ENCODE results near the gene KNCN. TPM values are rescaled to one million over a fixed set of nuclear protein-coding genes. Genes with fewer than 3 reads are reported as not detected.

The KNCN gene
- total RNA-seq, 4 donors from 2014 or later = not detected

GRCh38 chr1:46516200-46516950 lies 35.1 kb downstream of the KNCN start:
- Histone ChIP-seq H3K4me3 (no peak overlapping the region), H3K4me1 (no peaks in the 10 kb centered on the region), H3K36me3 (no peaks in the 10 kb centered on the region), H3K27me3 (no peaks in the 10 kb centered on the region), H3K9me3 (no peaks in the 10 kb centered on the region), H3K27ac (no peak overlapping the region)
- intact Hi-C loops (cut with DNase I; ENCODE audit: low total_unique reads) = no loop called here
- TF ChIP-seq POLR2A (IDR thresholded peaks at IDR 0.05) (no peak), CTCF (IDR thresholded peaks at IDR 0.05) (no peak)
- no peak for DNase-seq

DNA sequence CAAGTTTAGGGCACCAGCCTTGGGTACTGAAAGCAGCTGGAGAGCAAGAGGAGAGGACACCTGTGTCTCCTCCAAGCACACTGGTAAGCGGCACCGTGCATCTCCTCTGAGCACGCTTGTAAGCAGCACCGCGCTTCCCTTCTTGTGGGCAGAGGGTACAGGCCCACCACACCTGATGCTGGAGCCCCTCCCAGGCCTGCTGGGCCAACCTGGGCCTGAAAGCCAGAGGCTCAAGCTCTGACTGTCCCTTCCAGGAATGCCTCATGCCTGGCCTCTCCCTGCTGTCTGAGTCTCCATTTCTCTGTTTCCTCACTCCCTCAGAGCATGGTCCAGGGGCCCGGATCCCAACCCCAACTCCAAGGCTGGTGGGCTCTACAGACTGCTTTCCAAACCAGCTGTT lies 35.9 kb downstream of the KNCN start:
- TF ChIP-seq POLR2A (IDR thresholded peaks at IDR 0.05) (no peak), CTCF (IDR thresholded peaks at IDR 0.05) (no peak)
- Histone ChIP-seq H3K4me3 (no peak overlapping the region), H3K4me1 (no peaks in the 10 kb centered on the region), H3K27ac (no peak overlapping the region), H3K9me3 (no peaks in the 10 kb centered on the region), H3K36me3 (no peaks in the 10 kb centered on the region), H3K27me3 (no peaks in the 10 kb centered on the region)
- intact Hi-C loops (cut with DNase I; ENCODE audit: low total_unique reads) = no loop called here
- no peak for DNase-seq

- no peaks in the 10 kb centered on the region for H3K27me3 ChIP-seq
- no peak overlapping the region for H3K27ac ChIP-seq
- H3K4me1 ChIP-seq = no peaks in the 10 kb centered on the region
- intact Hi-C loops (cut with DNase I; ENCODE audit: low total_unique reads) = no loop called here
- no peak overlapping the region for H3K4me3 ChIP-seq
- H3K9me3 ChIP-seq = no peaks in the 10 kb centered on the region
- no peak for DNase-seq
- TF ChIP-seq CTCF (IDR thresholded peaks at IDR 0.05) = no peak
- no peak for TF ChIP-seq POLR2A (IDR thresholded peaks at IDR 0.05)
- no peaks in the 10 kb centered on the region for H3K36me3 ChIP-seq
Measured at GRCh38 chr1:46513536-46513935, 37.9 kb downstream of the KNCN start.

DNA sequence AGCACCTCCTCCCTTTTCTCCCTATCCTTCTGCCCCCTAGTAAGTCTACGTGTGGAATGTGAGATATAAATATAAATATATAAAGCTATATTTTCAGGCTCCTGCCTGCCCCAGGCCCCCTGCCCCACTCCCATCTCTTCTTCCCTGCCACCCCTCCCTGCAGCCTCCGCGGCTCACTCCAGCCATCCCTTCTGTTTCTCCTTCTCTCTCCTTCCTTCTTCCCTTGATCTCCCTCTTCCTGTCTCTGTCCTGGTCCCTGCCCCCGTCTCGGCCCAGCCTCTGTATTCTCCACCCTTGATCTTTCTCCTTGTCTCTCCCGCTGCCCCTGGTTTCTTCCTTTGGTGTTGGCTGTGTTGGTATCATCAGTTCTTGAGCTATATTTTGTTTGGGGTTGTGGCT lies 38.7 kb downstream of the KNCN start:
- no peaks in the 10 kb centered on the region for H3K27me3 ChIP-seq
- TF ChIP-seq CTCF (IDR thresholded peaks at IDR 0.05) = no peak
- no peak for TF ChIP-seq POLR2A (IDR thresholded peaks at IDR 0.05)
- H3K4me3 ChIP-seq = no peak overlapping the region
- intact Hi-C loops (cut with DNase I; ENCODE audit: low total_unique reads) = no loop called here
- no peak for DNase-seq
- no peak overlapping the region for H3K27ac ChIP-seq
- no peaks in the 10 kb centered on the region for H3K4me1 ChIP-seq
- no peaks in the 10 kb centered on the region for H3K36me3 ChIP-seq
- no peaks in the 10 kb centered on the region for H3K9me3 ChIP-seq

DNA sequence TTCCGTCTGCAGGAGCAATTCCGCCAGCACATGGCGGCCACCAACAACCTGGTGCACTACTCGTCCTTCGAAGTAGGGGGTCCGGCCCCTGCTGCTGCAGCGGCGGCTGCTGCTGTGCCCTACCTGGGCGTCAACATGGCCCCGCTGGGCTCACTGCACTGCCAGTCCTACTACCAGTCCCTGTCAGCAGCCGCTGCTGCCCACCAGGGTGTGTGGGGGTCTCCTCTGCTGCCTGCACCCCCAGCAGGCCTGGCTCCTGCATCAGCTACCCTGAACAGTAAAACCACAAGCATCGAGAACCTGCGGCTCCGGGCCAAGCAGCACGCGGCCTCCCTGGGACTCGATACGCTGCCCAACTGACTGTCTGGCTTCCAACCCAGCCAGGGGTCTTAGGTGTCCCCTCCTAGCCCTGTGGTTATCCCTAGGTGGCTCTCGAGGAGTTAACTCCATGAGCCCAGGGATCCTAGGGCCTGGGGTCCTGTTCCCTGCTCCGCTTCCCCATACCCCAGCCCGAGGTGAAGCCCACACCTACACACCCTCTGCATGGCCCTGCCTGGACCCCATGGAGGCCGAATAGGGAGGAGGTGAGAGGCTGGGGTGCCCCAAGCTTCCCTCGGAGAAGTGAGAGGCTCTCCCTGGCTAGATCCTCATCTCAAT lies 39.2 kb downstream of the KNCN start:
- Histone ChIP-seq H3K36me3 (no peaks in the 10 kb centered on the region), H3K27me3 (no peaks in the 10 kb centered on the region), H3K4me3 (no peak overlapping the region), H3K9me3 (no peaks in the 10 kb centered on the region), H3K4me1 (no peaks in the 10 kb centered on the region), H3K27ac (no peak overlapping the region)
- intact Hi-C loops (cut with DNase I; ENCODE audit: low total_unique reads) = no loop called here
- TF ChIP-seq POLR2A (IDR thresholded peaks at IDR 0.05) = no peak
- TF ChIP-seq CTCF (IDR thresholded peaks at IDR 0.05) = no peak
- DNase-seq = no peak
